Measurements from ENCODE around the gene RASA3. TPM values are rescaled to one million over a fixed set of nuclear protein-coding genes. Genes with fewer than 3 reads are reported as not detected.
A peak's percentile ranks its signal among the peaks of the same experiment; 100 is the strongest.

RASA3 gene
- total and polyA plus RNA-seq, 12 donors = 6.8 to 16.9 (median 10.3) TPM

GRCh38 chr13:114157869-114158495, 25.6 kb upstream of the RASA3 start:
- WGBS, 2 donors = 61 to 74% methylated on average over 11 of the region's 11 CpGs
- no peak for ATAC-seq
- Histone ChIP-seq H3K27ac (no peak overlapping the region), H3K36me3 (no peaks in the 10 kb centered on the region), H3K9me3 (no peaks in the 10 kb centered on the region), H3K4me1 (peaks cover 0 to 19% (median 0%) of the 10 kb centered on the region in 9 donors), H3K27me3 (peaks cover 0 to 18% (median 0%) of the 10 kb centered on the region in 7 donors), H3K4me3 (no peak overlapping the region)
- no peak for TF ChIP-seq CTCF (IDR thresholded peaks at IDR 0.05)
- intact Hi-C loops (cut with DNase I) = no loop called here
- DNase-seq = no peak

- WGBS, 2 donors = 60 to 65% methylated on average over 10 to 19 of the region's 19 CpGs
- no peak for TF ChIP-seq CTCF (IDR thresholded peaks at IDR 0.05)
- DNase-seq = no peak
- H3K4me1 ChIP-seq = peaks cover 0 to 12% (median 0%) of the 10 kb centered on the region in 9 donors
- peak overlapping the region in 1 of 10 donors; percentile 47 for H3K27ac ChIP-seq
- peaks cover 0 to 3% (median 0%) of the 10 kb centered on the region in 7 donors for H3K27me3 ChIP-seq
- ATAC-seq = no peak
- intact Hi-C loops (cut with DNase I) = no loop called here
- no peaks in the 10 kb centered on the region for H3K36me3 ChIP-seq
- no peak overlapping the region for H3K4me3 ChIP-seq
- no peaks in the 10 kb centered on the region for H3K9me3 ChIP-seq
These were observed 23.8 kb upstream of the RASA3 start for GRCh38 chr13:114155926-114156883.

GRCh38 chr13:114155320-114155719, 22.9 kb upstream of the RASA3 start:
- no peak for TF ChIP-seq CTCF (IDR thresholded peaks at IDR 0.05)
- WGBS, 2 donors = 79 to 83% methylated on average over 3 of the region's 3 CpGs
- ATAC-seq (no peak), DNase-seq (no peak)
- Histone ChIP-seq H3K4me3 (no peak overlapping the region), H3K36me3 (no peaks in the 10 kb centered on the region), H3K27ac (no peak overlapping the region), H3K4me1 (peaks cover 0 to 17% (median 0%) of the 10 kb centered on the region in 9 donors), H3K27me3 (no peaks in the 10 kb centered on the region), H3K9me3 (no peaks in the 10 kb centered on the region)
- intact Hi-C loops (cut with DNase I) = no loop called here

GRCh38 chr13:114154476-114154875, 22.1 kb upstream of the RASA3 start:
- no peaks in the 10 kb centered on the region for H3K9me3 ChIP-seq
- ATAC-seq = peak in 1 of 8 donors; percentile 27
- intact Hi-C loops (cut with DNase I) = no loop called here
- 84 to 89% methylated on average over 9 of the region's 9 CpGs for WGBS, 2 donors
- H3K27ac ChIP-seq = no peak overlapping the region
- H3K4me1 ChIP-seq = peaks cover 0 to 17% (median 0%) of the 10 kb centered on the region in 9 donors
- H3K4me3 ChIP-seq = no peak overlapping the region
- no peaks in the 10 kb centered on the region for H3K36me3 ChIP-seq
- no peak for TF ChIP-seq CTCF (IDR thresholded peaks at IDR 0.05)
- H3K27me3 ChIP-seq = no peaks in the 10 kb centered on the region
- DNase-seq = no peak

Data from heart right ventricle (tissue), 16 donors.